ENCODE data around the gene UROC1. TPM values are rescaled to one million over a fixed set of nuclear protein-coding genes. Genes with fewer than 3 reads are reported as not detected.

Gene UROC1
- total RNA-seq (2022; extraction: Qiagen RNA extraction), result not detected in 5 replicates

DNA sequence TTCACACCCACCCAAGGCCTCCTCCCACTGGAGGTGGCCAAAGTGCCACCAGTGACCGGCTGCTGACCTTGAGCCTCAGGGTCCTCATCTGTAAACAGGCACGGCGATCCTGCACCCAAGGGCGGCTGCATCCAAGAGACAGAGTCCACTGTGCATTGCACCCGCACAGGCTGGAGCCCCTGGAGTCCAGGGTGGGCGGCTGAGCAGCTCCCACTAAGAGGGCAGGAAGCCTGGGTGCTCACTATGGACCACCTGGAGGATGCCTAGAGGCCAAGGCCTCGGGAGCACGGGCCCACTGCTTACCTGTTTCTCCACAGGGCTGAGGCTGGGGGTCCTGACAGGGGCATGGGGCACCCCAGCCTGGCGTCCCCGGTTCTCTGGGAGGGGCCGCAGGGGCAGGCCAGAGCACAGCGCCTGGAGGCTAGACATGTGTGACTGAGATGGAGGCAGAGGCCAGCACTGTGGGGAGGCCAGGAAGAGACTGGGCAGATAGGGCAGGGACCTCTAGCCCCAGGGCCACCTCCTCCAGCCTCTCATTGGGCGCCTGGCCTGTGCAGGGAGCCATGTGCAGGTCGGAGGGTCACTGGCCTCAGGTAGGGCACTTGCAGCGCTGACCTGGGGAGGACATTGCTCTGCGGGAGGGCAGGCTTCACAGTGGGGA is at the start of gene UROC1:
Gene UROC1 (minus strand): TSS at position 483 of the 661 bp plus-strand sequence. CDS start 54 bp downstream, at position 429.

GRCh38 chr3:126558336-126559071 is 40.9 kb upstream of the UROC1 start, which contains the start of gene C3orf22:
C3orf22 (minus strand) TSS chr3:126558932; CDS start chr3:126553390, 5,542 bp downstream.

GRCh38 chr3:126523745-126524428 is 6.3 kb upstream of the UROC1 start, which contains the start of gene CHST13:
CHST13 (plus strand) TSS chr3:126524155; CDS start chr3:126524333, 178 bp downstream.

DNA sequence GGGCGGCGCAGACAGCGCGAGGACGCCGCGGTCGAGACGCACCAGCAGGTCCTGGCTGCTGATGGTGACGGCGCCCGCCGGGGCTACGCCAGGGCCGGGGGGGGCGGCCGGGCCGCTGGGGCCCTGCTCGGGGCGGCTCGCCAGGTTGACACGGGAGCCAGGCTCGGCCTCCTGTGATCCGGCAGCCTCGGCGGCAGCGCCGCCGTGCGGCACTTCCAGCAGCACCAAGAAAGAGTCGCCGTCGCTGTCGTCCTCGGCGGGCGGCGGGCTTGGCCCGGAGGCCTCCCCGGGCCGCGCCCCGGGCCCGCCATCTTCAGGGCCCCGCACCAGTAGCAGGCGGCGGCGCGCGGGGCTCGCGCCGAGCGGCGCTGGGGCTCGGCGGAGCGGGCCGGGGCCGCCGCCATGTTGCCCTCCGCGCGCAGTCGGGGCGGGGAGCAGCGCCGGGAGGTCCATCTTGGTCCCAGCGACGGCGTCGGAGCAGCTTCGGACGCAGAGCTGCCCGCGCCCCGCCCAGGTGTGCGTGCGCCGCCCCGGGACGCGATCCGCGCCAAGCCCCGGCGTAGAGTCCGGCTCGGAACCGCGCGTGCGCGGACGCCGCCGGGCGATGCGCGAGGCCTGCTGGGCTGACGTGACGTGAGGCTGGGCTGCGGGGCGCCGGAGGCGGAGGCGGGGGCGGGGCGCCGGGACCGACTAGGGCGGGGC is 42.0 kb downstream of the UROC1 start, which contains the start of gene ZXDC:
Gene ZXDC (minus strand): TSS at position 479 of the 702 bp plus-strand sequence. CDS start 26 bp downstream, at position 453.

Other genes starting within 250 kb of the UROC1 start
- 0.42 to 0.56 TPM (median 0.43 TPM) in 5 replicates for gene KLF15, start 160.4 kb downstream of the UROC1 start, total RNA-seq (2022; extraction: Qiagen RNA extraction)
- gene CFAP100, start 122.9 kb downstream of the UROC1 start, total RNA-seq (2022; extraction: Qiagen RNA extraction), result not detected in 5 replicates
- 6.8 to 9.0 TPM (median 8.4 TPM) in 5 replicates for gene ZXDC, start 41.9 kb downstream of the UROC1 start, total RNA-seq (2022; extraction: Qiagen RNA extraction)
- 0.40 to 1.3 TPM (median 0.85 TPM) in 5 replicates for gene CHST13, start 6.4 kb upstream of the UROC1 start, total RNA-seq (2022; extraction: Qiagen RNA extraction)
- gene C3orf22, start 41.2 kb upstream of the UROC1 start, total RNA-seq (2022; extraction: Qiagen RNA extraction), result not detected in 5 replicates
- 5.9 to 9.9 TPM (median 7.4 TPM) in 5 replicates for gene TXNRD3, start 137.4 kb upstream of the UROC1 start, total RNA-seq (2022; extraction: Qiagen RNA extraction)
- gene CHCHD6, start 186.5 kb upstream of the UROC1 start, total RNA-seq (2022; extraction: Qiagen RNA extraction), result 16.2 to 23.2 TPM (median 21.4 TPM) in 5 replicates

Data from A549 treated with Mapracorat at 1 μM for 4 hours (cell line).